ENCODE results near the gene INPP5B. TPM values are rescaled to one million over a fixed set of nuclear protein-coding genes. Genes with fewer than 3 reads are reported as not detected.

Gene INPP5B
- total and polyA plus RNA-seq, 10 of the 15 experiments (the other 5 are each of a cell fraction or from before 2014, with no cell fraction given) = 10.9 to 54.4 (median 26.9) TPM

DNA sequence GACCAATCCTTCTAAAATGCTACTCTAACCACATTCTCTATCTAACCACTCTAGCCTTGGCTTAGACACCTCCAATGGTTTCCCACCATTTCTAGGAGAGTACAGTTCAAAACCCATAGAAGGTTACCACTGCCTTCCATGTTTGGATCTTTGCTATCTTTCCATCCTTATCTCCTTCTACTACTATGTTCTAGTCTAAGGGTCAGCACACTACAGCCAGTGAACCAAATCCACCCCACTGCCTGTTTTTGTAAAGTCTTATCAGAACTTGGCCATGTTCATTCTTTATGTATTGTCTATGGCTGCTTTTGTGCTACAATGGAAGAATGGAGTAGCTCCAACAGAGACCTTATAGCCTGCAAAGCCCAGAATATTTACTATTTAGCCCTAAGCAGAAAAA is 93.7 kb downstream of the INPP5B start:
- no peaks in the 10 kb centered on the region for H4K20me1 ChIP-seq (ENCODE audit: control insufficient read depth, insufficient read depth)
- no peak overlapping the region for H2AFZ ChIP-seq (ENCODE audit: control insufficient read depth, low read depth, low read length)
- no peak for FAIRE-seq
- H3K27me3 ChIP-seq (replicated peaks in 1 of 2; ENCODE audit: control insufficient read depth in 2 of 2, insufficient read depth in 2 of 2, low read length in 1 of 2) = no peaks in the 10 kb centered on the region
- H3K36me3 ChIP-seq (ENCODE audit: control insufficient read depth in 2 of 2, insufficient read depth in 2 of 2, low read length in 1 of 2) = peaks cover 0 to 16% of the 10 kb centered on the region in 2 experiments; a peak in 2 of 4 replicates
- in situ Hi-C loops (cut with MboI) = no loop called here
- BruUV-seq (replicated peaks) = no TSS peak
- no peaks in the 10 kb centered on the region for H3K9me3 ChIP-seq (replicated peaks; ENCODE audit: control insufficient read depth, insufficient read depth, low read length)
- H3K9ac ChIP-seq (ENCODE audit: control insufficient read depth, insufficient read depth, low read length) = no peak overlapping the region
- POLR2A ChIA-PET = no interaction called here
- H3K4me2 ChIP-seq (ENCODE audit: control insufficient read depth, insufficient read depth) = no peak overlapping the region
- intact Hi-C loops (cut with micrococcal nuclease; ENCODE audit: unreplicated experiment) = no loop called here
- no peak overlapping the region for H3K27ac ChIP-seq (ENCODE audit: control insufficient read depth, insufficient read depth)
- DNase-seq (ENCODE audit: low read depth, low spot score) = no peak
- CTCF ChIA-PET = interaction anchor here (1.5 to 1.9 kb wide), 2 partner anchors 9 to 14 kb away, joined by 3 to 5 read pairs; no protein-coding TSS in a partner anchor
- H3K79me2 ChIP-seq (ENCODE audit: control insufficient read depth, insufficient read depth, low read length) = peaks cover 52% of the 10 kb centered on the region
- ATAC-seq = no peak; the same call in 2 of the 3 replicates
- peaks cover 8% of the 10 kb centered on the region for H3K4me1 ChIP-seq (ENCODE audit: control insufficient read depth, insufficient read depth, low read length)
- RAD21 ChIA-PET (ENCODE audit: unreplicated experiment) = no interaction called here
- TF ChIP-seq, protein P1, sequence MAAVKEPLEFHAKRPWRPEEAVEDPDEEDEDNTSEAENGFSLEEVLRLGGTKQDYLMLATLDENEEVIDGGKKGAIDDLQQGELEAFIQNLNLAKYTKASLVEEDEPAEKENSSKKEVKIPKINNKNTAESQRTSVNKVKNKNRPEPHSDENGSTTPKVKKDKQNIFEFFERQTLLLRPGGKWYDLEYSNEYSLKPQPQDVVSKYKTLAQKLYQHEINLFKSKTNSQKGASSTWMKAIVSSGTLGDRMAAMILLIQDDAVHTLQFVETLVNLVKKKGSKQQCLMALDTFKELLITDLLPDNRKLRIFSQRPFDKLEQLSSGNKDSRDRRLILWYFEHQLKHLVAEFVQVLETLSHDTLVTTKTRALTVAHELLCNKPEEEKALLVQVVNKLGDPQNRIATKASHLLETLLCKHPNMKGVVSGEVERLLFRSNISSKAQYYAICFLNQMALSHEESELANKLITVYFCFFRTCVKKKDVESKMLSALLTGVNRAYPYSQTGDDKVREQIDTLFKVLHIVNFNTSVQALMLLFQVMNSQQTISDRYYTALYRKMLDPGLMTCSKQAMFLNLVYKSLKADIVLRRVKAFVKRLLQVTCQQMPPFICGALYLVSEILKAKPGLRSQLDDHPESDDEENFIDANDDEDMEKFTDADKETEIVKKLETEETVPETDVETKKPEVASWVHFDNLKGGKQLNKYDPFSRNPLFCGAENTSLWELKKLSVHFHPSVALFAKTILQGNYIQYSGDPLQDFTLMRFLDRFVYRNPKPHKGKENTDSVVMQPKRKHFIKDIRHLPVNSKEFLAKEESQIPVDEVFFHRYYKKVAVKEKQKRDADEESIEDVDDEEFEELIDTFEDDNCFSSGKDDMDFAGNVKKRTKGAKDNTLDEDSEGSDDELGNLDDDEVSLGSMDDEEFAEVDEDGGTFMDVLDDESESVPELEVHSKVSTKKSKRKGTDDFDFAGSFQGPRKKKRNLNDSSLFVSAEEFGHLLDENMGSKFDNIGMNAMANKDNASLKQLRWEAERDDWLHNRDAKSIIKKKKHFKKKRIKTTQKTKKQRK (IDR thresholded peaks at IDR 0.05; ENCODE audit: low read depth, low read length) = no peak
- TF ChIP-seq MYC (IDR thresholded peaks at IDR 0.05; ENCODE audit: insufficient read depth, insufficient read length, insufficient replicate concordance, low read length, severe bottlenecking) (no peak), JUND (IDR thresholded peaks at IDR 0.05; ENCODE audit: low read depth, low read length) (no peak), NR2F1 (conservative IDR thresholded peaks at IDR 0.05) (no peak), PAX5 (IDR thresholded peaks at IDR 0.05; ENCODE audit: borderline replicate concordance, low read depth, low read length) (no peak), IRF4 (IDR thresholded peaks at IDR 0.05; ENCODE audit: low read depth, low read length) (no peak), GATAD2B (conservative IDR thresholded peaks at IDR 0.05; ENCODE audit: low read depth) (no peak)
- TF ChIP-seq, protein P2, sequence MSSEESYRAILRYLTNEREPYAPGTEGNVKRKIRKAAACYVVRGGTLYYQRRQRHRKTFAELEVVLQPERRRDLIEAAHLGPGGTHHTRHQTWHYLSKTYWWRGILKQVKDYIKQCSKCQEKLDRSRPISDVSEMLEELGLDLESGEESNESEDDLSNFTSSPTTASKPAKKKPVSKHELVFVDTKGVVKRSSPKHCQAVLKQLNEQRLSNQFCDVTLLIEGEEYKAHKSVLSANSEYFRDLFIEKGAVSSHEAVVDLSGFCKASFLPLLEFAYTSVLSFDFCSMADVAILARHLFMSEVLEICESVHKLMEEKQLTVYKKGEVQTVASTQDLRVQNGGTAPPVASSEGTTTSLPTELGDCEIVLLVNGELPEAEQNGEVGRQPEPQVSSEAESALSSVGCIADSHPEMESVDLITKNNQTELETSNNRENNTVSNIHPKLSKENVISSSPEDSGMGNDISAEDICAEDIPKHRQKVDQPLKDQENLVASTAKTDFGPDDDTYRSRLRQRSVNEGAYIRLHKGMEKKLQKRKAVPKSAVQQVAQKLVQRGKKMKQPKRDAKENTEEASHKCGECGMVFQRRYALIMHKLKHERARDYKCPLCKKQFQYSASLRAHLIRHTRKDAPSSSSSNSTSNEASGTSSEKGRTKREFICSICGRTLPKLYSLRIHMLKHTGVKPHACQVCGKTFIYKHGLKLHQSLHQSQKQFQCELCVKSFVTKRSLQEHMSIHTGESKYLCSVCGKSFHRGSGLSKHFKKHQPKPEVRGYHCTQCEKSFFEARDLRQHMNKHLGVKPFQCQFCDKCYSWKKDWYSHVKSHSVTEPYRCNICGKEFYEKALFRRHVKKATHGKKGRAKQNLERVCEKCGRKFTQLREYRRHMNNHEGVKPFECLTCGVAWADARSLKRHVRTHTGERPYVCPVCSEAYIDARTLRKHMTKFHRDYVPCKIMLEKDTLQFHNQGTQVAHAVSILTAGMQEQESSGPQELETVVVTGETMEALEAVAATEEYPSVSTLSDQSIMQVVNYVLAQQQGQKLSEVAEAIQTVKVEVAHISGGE (CRISPR knock-in tag; IDR thresholded peaks at IDR 0.05) = no peak
- TF ChIP-seq, protein P3, sequence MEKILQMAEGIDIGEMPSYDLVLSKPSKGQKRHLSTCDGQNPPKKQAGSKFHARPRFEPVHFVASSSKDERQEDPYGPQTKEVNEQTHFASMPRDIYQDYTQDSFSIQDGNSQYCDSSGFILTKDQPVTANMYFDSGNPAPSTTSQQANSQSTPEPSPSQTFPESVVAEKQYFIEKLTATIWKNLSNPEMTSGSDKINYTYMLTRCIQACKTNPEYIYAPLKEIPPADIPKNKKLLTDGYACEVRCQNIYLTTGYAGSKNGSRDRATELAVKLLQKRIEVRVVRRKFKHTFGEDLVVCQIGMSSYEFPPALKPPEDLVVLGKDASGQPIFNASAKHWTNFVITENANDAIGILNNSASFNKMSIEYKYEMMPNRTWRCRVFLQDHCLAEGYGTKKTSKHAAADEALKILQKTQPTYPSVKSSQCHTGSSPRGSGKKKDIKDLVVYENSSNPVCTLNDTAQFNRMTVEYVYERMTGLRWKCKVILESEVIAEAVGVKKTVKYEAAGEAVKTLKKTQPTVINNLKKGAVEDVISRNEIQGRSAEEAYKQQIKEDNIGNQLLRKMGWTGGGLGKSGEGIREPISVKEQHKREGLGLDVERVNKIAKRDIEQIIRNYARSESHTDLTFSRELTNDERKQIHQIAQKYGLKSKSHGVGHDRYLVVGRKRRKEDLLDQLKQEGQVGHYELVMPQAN (conservative IDR thresholded peaks at IDR 0.05) = no peak
- SMC1A ChIA-PET (ENCODE audit: uncharacterized antibody, unreplicated experiment) = interaction anchor here (0.7 to 1.9 kb wide), 2 partner anchors 8 to 161 kb away, joined by 3 to 6 read pairs; partner anchors contain the start of gene CDCA8
- H3K4me3 ChIP-seq = no peak overlapping the region; the same call in 1 of the 2 replicates
